Inflammatory macrophage treated with lipopolysaccharide for 1 hour (primary cell): ENCODE measurements around the gene NOL4L.
A peak's percentile ranks its signal among the peaks of the same experiment; 100 is the strongest.
"Not testable (repeated sequence)": the region's sequence is repeated elsewhere in the genome, so short reads cannot be mapped to it uniquely, and the experiment has no call there.

Source experiments
- DNase-seq, 2 donors: peaks; one replicate each; pipeline ENCODE4 v3.0.0-alpha.2; 2020 to 2022

NOL4L gene

GRCh38 chr20:32466739-32467505 lies 118.2 kb downstream of the NOL4L start:
- no peak for DNase-seq

- not testable (repeated sequence) for DNase-seq
These were observed 119.0 kb downstream of the NOL4L start for GRCh38 chr20:32465901-32466675.

GRCh38 chr20:32465092-32465900 lies 119.8 kb downstream of the NOL4L start:
- DNase-seq = peak; percentile 66 to 85

- DNase-seq = no peak
These were observed 120.6 kb downstream of the NOL4L start for GRCh38 chr20:32464401-32465091.

GRCh38 chr20:32463642-32464400 lies 121.3 kb downstream of the NOL4L start:
- DNase-seq = no peak

GRCh38 chr20:32462900-32463641 lies 122.1 kb downstream of the NOL4L start:
- no peak for DNase-seq

GRCh38 chr20:32461836-32462600 lies 123.1 kb downstream of the NOL4L start:
- DNase-seq = no peak

GRCh38 chr20:32460683-32461320 lies 124.3 kb downstream of the NOL4L start:
- DNase-seq = no peak

- DNase-seq = no peak
These were observed 124.9 kb downstream of the NOL4L start for GRCh38 chr20:32460231-32460630.

- no peak for DNase-seq
These were observed 126.3 kb downstream of the NOL4L start for GRCh38 chr20:32458837-32459220.

GRCh38 chr20:32458061-32458836 lies 126.9 kb downstream of the NOL4L start:
- DNase-seq = no peak

GRCh38 chr20:32457479-32457986 lies 127.6 kb downstream of the NOL4L start:
- DNase-seq = no peak

- peak in 1 of 2 donors; percentile 34 for DNase-seq
These were observed 128.2 kb downstream of the NOL4L start for GRCh38 chr20:32456869-32457478.

GRCh38 chr20:32455901-32456701 lies 129.0 kb downstream of the NOL4L start:
- DNase-seq = no peak

GRCh38 chr20:32455171-32455900 lies 129.8 kb downstream of the NOL4L start:
- no peak for DNase-seq
